CD4-positive, alpha-beta T cell (primary cell): ENCODE measurements around the gene PTX3. TPM values are rescaled to one million over a fixed set of nuclear protein-coding genes. Genes with fewer than 3 reads are reported as not detected.

Experiments
- ATAC-seq: fragments of 200-7000 bp; cut with Tn5 transposase; one replicate; pipeline ENCODE4 v1.10.0; 2022; ENCODE audit warnings: mild to moderate bottlenecking; ENCODE audit not compliant: poor library complexity
- CTCF ChIA-PET: fragments of 350-600 bp; sonication (Branson Sonifier 250); formaldehyde crosslinking; loops from one replicate; lab custom pipeline; 2021; ENCODE audit warnings: antibody characterized with exemption, inconsistent platforms; lab: Charles Lee
- POLR2A ChIA-PET: fragments of 350-600 bp; sonication (Branson Sonifier 250); formaldehyde crosslinking; loops from one replicate; lab custom pipeline; 2021; ENCODE audit warnings: antibody characterized with exemption, inconsistent platforms; lab: Charles Lee
- DNase-seq, 14 experiments: peaks; one replicate each; pipeline ENCODE4 v3.0.0-alpha.2; 2013 to 2020; ENCODE audit warnings: mixed read lengths in 2 of 14
- H3K27ac ChIP-seq, 2 donors: one replicate each; pipeline versions ENCODE4 v1.5.1 to v1.7.0; 2013; ENCODE audit warnings: low read length in 2 of 2, low read depth in 1 of 2, mild to moderate bottlenecking in 1 of 2
- H3K27me3 ChIP-seq, 2 experiments: 1 replicate in 1 of 2; 2 replicates in 1 of 2; pipeline versions ENCODE4 v1.6.1 to v1.7.0; 2013; ENCODE audit warnings: low read length in 2 of 2, control low read depth in 1 of 2, mild to moderate bottlenecking in 1 of 2, moderate library complexity in 1 of 2; ENCODE audit not compliant: insufficient read depth in 2 of 2, control insufficient read depth in 1 of 2
- H3K36me3 ChIP-seq: one replicate; pipeline ENCODE4 v1.6.1; 2013; ENCODE audit warnings: low read length, control low read depth; ENCODE audit not compliant: insufficient read depth
- H3K4me1 ChIP-seq: one replicate; pipeline ENCODE4 v1.6.1; 2013; ENCODE audit warnings: low read length, control low read depth; ENCODE audit not compliant: insufficient read depth
- H3K4me3 ChIP-seq: one replicate; pipeline ENCODE4 v1.5.1; 2013; ENCODE audit warnings: mild to moderate bottlenecking, low read length, moderate library complexity
- H3K9me3 ChIP-seq, 2 experiments: 1 replicate in 1 of 2; 2 replicates in 1 of 2; pipeline versions ENCODE4 v1.6.1 to v1.7.0; 2013; ENCODE audit warnings: low read length in 2 of 2, mild to moderate bottlenecking in 2 of 2, control low read depth in 1 of 2, moderate library complexity in 1 of 2; ENCODE audit not compliant: control insufficient read depth in 1 of 2, insufficient read depth in 1 of 2
- H3K27ac Mint-ChIP-seq: one replicate; pipeline ENCODE4 v1.8.0; 2020; ENCODE audit warnings: mixed read lengths
- H3K27me3 Mint-ChIP-seq: one replicate; pipeline ENCODE4 v1.8.0; 2021; ENCODE audit warnings: mixed read lengths
- H3K36me3 Mint-ChIP-seq: one replicate; pipeline ENCODE4 v1.8.0; 2021; ENCODE audit warnings: low read depth, mixed read lengths
- H3K4me1 Mint-ChIP-seq: one replicate; pipeline ENCODE4 v1.8.0; 2021; ENCODE audit warnings: low read depth, mixed read lengths
- H3K4me3 Mint-ChIP-seq: one replicate; pipeline ENCODE4 v1.8.0; 2020; ENCODE audit warnings: mild to moderate bottlenecking, mixed read lengths
- H3K9me3 Mint-ChIP-seq: one replicate; pipeline ENCODE4 v1.8.0; 2020; ENCODE audit warnings: mixed read lengths
- CTCF ChIP-seq: fragments of 200-600 bp; IDR thresholded peaks from one replicate; pipeline ENCODE4 v1.8.0; 2022; ENCODE audit warnings: antibody characterized with exemption, mild to moderate bottlenecking
- intact Hi-C, 2 experiments: fragments of 100-400 bp; cut with DNase I in 1 of 2; cut with micrococcal nuclease in 1 of 2; formaldehyde crosslinking; loops; one replicate each; pipeline versions ENCODE4 v1.15.1 to v1.9.0; 2023 to 2025; cut with DNase I, micrococcal nuclease
- total RNA-seq, 174 experiments: library from RNA in 2 of 174; stranded (reverse) in 2 of 174; gene quantifications; one replicate each; pipeline ENCODE4 v1.2.3 and lab custom pipeline; 2021 to 2026

Gene PTX3
- total RNA-seq, 2 experiments from 2014 or later: 0.16 to 0.34 TPM

GRCh38 chr3:157423337-157423736, 13.3 kb upstream of the PTX3 start:
- Mint-ChIP-seq H3K4me1 (no peaks in the 10 kb centered on the region), H3K36me3 (no peaks in the 10 kb centered on the region), H3K4me3 (no peak overlapping the region), H3K9me3 (peaks cover 8% of the 10 kb centered on the region), H3K27ac (no peak overlapping the region), H3K27me3 (no peaks in the 10 kb centered on the region)
- ATAC-seq (no peak), DNase-seq (no peak)
- intact Hi-C loops: no loop called here
- no peaks in the 10 kb centered on the region for H3K36me3 ChIP-seq
- ChIA-PET CTCF (no interaction called here), POLR2A (no interaction called here)
- H3K27me3 ChIP-seq: no peaks in the 10 kb centered on the region
- no peaks in the 10 kb centered on the region for H3K9me3 ChIP-seq
- H3K27ac ChIP-seq: no peak overlapping the region
- H3K4me3 ChIP-seq: no peak overlapping the region
- TF ChIP-seq CTCF: no peak
- no peaks in the 10 kb centered on the region for H3K4me1 ChIP-seq

GRCh38 chr3:157427901-157428300, 8.7 kb upstream of the PTX3 start:
- ATAC-seq: no peak

GRCh38 chr3:157428853-157429252, 7.8 kb upstream of the PTX3 start:
- Histone ChIP-seq H3K9me3 (no peaks in the 10 kb centered on the region), H3K36me3 (no peaks in the 10 kb centered on the region), H3K27me3 (no peaks in the 10 kb centered on the region), H3K4me3 (no peak overlapping the region), H3K4me1 (no peaks in the 10 kb centered on the region), H3K27ac (no peak overlapping the region)
- Mint-ChIP-seq H3K9me3 (peaks cover 4% of the 10 kb centered on the region), H3K27me3 (peaks cover 9% of the 10 kb centered on the region), H3K4me1 (no peaks in the 10 kb centered on the region), H3K4me3 (no peak overlapping the region), H3K27ac (no peak overlapping the region), H3K36me3 (no peaks in the 10 kb centered on the region)
- ChIA-PET CTCF (no interaction called here), POLR2A (no interaction called here)
- intact Hi-C loops: no loop called here
- ATAC-seq (no peak), DNase-seq (no peak)
- TF ChIP-seq CTCF: no peak

More at GRCh38 chr3:157427901-157428300, 8.7 kb upstream of the PTX3 start:
- DNase-seq: no peak
- Histone ChIP-seq H3K4me1 (no peaks in the 10 kb centered on the region), H3K4me3 (no peak overlapping the region), H3K36me3 (no peaks in the 10 kb centered on the region), H3K27me3 (no peaks in the 10 kb centered on the region), H3K9me3 (no peaks in the 10 kb centered on the region), H3K27ac (no peak overlapping the region)
- intact Hi-C loops: no loop called here
- Mint-ChIP-seq H3K27me3 (no peaks in the 10 kb centered on the region), H3K9me3 (peaks cover 8% of the 10 kb centered on the region), H3K4me3 (no peak overlapping the region), H3K36me3 (no peaks in the 10 kb centered on the region), H3K4me1 (no peaks in the 10 kb centered on the region), H3K27ac (no peak overlapping the region)
- ChIA-PET CTCF (no interaction called here), POLR2A (no interaction called here)
- TF ChIP-seq CTCF: no peak
